ENCODE data around the gene KRTAP6-2. TPM values are rescaled to one million over a fixed set of nuclear protein-coding genes. Genes with fewer than 3 reads are reported as not detected.

Gene KRTAP6-2
- not detected for total RNA-seq

GRCh38 chr21:30598802-30599201, at the start of gene KRTAP6-2:
Gene KRTAP6-2, minus strand, starts transcription at chr21:30598902. Its CDS starts 28 bp downstream, at chr21:30598874.
- TF ChIP-seq POLR2A (IDR thresholded peaks at IDR 0.05) (no peak), POLR2AphosphoS5 (IDR thresholded peaks at IDR 0.05) (no peak), EP300 (IDR thresholded peaks at IDR 0.05) (no peak)
- TF ChIP-seq, protein P1, sequence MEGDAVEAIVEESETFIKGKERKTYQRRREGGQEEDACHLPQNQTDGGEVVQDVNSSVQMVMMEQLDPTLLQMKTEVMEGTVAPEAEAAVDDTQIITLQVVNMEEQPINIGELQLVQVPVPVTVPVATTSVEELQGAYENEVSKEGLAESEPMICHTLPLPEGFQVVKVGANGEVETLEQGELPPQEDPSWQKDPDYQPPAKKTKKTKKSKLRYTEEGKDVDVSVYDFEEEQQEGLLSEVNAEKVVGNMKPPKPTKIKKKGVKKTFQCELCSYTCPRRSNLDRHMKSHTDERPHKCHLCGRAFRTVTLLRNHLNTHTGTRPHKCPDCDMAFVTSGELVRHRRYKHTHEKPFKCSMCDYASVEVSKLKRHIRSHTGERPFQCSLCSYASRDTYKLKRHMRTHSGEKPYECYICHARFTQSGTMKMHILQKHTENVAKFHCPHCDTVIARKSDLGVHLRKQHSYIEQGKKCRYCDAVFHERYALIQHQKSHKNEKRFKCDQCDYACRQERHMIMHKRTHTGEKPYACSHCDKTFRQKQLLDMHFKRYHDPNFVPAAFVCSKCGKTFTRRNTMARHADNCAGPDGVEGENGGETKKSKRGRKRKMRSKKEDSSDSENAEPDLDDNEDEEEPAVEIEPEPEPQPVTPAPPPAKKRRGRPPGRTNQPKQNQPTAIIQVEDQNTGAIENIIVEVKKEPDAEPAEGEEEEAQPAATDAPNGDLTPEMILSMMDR (IDR thresholded peaks at IDR 0.05) = no peak
- Histone ChIP-seq H3K27me3 (no peaks in the 10 kb centered on the region), H3K9me3 (no peaks in the 10 kb centered on the region), H3K36me3 (no peaks in the 10 kb centered on the region), H3K4me3 (no peak within 1 kb of the TSS), H3K4me1 (no peaks in the 10 kb centered on the region), H3K27ac (no peak within 1 kb of the TSS)
- WGBS, 2 donors (ENCODE audit: low coverage in 1 of 2) = 100% methylated on average over 5 of the region's 6 CpGs; no CpG with 5 or more reads in 1 of the 2 donors
- no peak for ATAC-seq

- H3K4me1 ChIP-seq = no peaks in the 10 kb centered on the region
- no peak for ATAC-seq
- TF ChIP-seq, protein P1 (IDR thresholded peaks at IDR 0.05) = no peak
- TF ChIP-seq POLR2AphosphoS5 (IDR thresholded peaks at IDR 0.05) (no peak), POLR2A (IDR thresholded peaks at IDR 0.05) (no peak), EP300 (IDR thresholded peaks at IDR 0.05) (no peak)
- 63 to 75% methylated on average over 1 of the region's 1 CpG for WGBS, 2 donors (ENCODE audit: low coverage in 1 of 2)
- H3K4me3 ChIP-seq = no peak overlapping the region
- no peaks in the 10 kb centered on the region for H3K9me3 ChIP-seq
- no peaks in the 10 kb centered on the region for H3K27me3 ChIP-seq
- no peak overlapping the region for H3K27ac ChIP-seq
- H3K36me3 ChIP-seq = no peaks in the 10 kb centered on the region
These were observed 48.3 kb upstream of the KRTAP6-2 start for GRCh38 chr21:30646904-30647414.

DNA sequence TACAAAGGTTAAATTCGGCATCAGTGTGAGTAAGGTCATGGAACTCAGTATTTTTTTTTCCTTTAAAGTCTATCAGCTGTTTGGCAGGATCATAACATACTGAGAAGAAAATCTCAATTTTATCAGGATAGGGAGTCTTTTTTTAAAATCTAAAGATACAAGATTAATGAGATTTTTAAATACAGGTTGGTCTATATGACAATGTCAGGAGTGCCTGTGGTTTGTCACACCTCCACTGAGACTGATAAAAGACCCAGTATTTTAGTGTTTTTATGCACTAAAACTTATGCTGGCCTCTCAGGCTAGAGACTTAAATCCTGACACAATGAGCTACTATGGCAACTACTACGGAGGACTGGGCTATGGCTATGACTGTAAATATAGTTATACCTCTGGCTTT, 43.9 kb upstream of the KRTAP6-2 start, which contains the start of gene KRTAP20-3:
TSS of gene KRTAP20-3 (plus strand) at position 301 of the 400 bp plus-strand sequence.
- H3K27ac ChIP-seq = no peak within 1 kb of the TSS
- TF ChIP-seq EP300 (IDR thresholded peaks at IDR 0.05) (no peak), POLR2AphosphoS5 (IDR thresholded peaks at IDR 0.05) (no peak), POLR2A (IDR thresholded peaks at IDR 0.05) (no peak)
- TF ChIP-seq, protein P1 (IDR thresholded peaks at IDR 0.05) = no peak
- WGBS, 2 donors (ENCODE audit: low coverage in 1 of 2) = 67 to 68% methylated on average over 1 to 2 of the region's 2 CpGs

GRCh38 chr21:30638686-30639085, 40.0 kb upstream of the KRTAP6-2 start:
- no peak overlapping the region for H3K27ac ChIP-seq
- H3K9me3 ChIP-seq = no peaks in the 10 kb centered on the region
- H3K4me3 ChIP-seq = no peak overlapping the region
- no peaks in the 10 kb centered on the region for H3K4me1 ChIP-seq
- ATAC-seq = no peak
- H3K36me3 ChIP-seq = no peaks in the 10 kb centered on the region
- TF ChIP-seq POLR2AphosphoS5 (IDR thresholded peaks at IDR 0.05) (no peak), EP300 (IDR thresholded peaks at IDR 0.05) (no peak), POLR2A (IDR thresholded peaks at IDR 0.05) (no peak)
- TF ChIP-seq, protein P1 (IDR thresholded peaks at IDR 0.05) = no peak
- H3K27me3 ChIP-seq = no peaks in the 10 kb centered on the region
- 43 to 70% methylated on average over 3 of the region's 3 CpGs for WGBS, 2 donors (ENCODE audit: low coverage in 1 of 2)

More for the DNA sequence above, 43.9 kb upstream of the KRTAP6-2 start, which contains the start of gene KRTAP20-3:
- no peaks in the 10 kb centered on the region for H3K9me3 ChIP-seq
- no peaks in the 10 kb centered on the region for H3K27me3 ChIP-seq
- no peak within 1 kb of the TSS for H3K4me3 ChIP-seq
- ATAC-seq = no peak
- H3K36me3 ChIP-seq = no peaks in the 10 kb centered on the region
- H3K4me1 ChIP-seq = no peaks in the 10 kb centered on the region

DNA sequence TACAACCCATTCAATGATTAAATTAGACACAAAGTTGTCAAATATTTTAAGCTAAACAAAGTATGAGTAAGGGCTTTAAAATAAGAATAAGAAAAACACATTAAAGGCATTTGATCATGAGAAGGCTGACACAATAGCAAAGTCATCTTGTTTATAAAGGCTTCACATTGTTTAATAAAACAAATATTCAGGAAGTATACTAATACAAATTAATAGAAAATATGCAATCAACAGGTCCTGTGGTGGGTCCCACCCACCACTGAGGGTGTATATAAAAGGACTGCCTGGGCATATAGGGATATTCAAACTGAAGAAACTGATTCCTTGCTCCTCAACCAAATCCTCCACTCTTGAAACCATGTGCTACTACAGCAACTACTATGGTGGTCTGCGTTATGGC, 36.2 kb upstream of the KRTAP6-2 start, which contains the start of gene KRTAP20-2:
TSS of gene KRTAP20-2 (plus strand) at position 301 of the 400 bp plus-strand sequence. CDS start at position 359, 58 bp downstream.
- H3K36me3 ChIP-seq = no peaks in the 10 kb centered on the region
- H3K27ac ChIP-seq = no peak within 1 kb of the TSS
- H3K9me3 ChIP-seq = no peaks in the 10 kb centered on the region
- H3K4me1 ChIP-seq = no peaks in the 10 kb centered on the region
- TF ChIP-seq EP300 (IDR thresholded peaks at IDR 0.05) (no peak), POLR2A (IDR thresholded peaks at IDR 0.05) (no peak), POLR2AphosphoS5 (IDR thresholded peaks at IDR 0.05) (no peak)
- TF ChIP-seq, protein P1 (IDR thresholded peaks at IDR 0.05) = no peak
- H3K27me3 ChIP-seq = no peaks in the 10 kb centered on the region
- no peak within 1 kb of the TSS for H3K4me3 ChIP-seq
- no peak for ATAC-seq
- 83 to 100% methylated on average over 1 of the region's 1 CpG for WGBS, 2 donors (ENCODE audit: low coverage in 1 of 2)
